A673 (cell line): Measurements from ENCODE around the gene RNFT2. TPM values are rescaled to one million over a fixed set of nuclear protein-coding genes. Genes with fewer than 3 reads are reported as not detected.

ENCODE experiments used
- BruUV-seq: library from RNA; stranded (reverse); fragments of 400-500 nt; replicated peaks from 2 replicates; lab custom pipeline; 2021; lab: Mats Ljungman, UMichigan
- CTCF ChIA-PET: fragments of 300-600 bp; sonication (Branson Sonifier 250); formaldehyde crosslinking; loops from one replicate; lab custom pipeline; 2022; ENCODE audit warnings: antibody characterized with exemption; lab: Charles Lee
- POLR2A ChIA-PET: fragments of 300-600 bp; sonication (Branson Sonifier 250); formaldehyde crosslinking; loops from one replicate; lab custom pipeline; 2022; ENCODE audit warnings: antibody characterized with exemption; ENCODE audit not compliant: low non-redundant PET; lab: Charles Lee
- DNase-seq: peaks from one replicate; pipeline ENCODE4 v3.0.0-alpha.2; 2015; ENCODE audit warnings: low spot score
- H3K27ac ChIP-seq: fragments of 200-600 bp; sonication (generic); 2 replicates; pipeline ENCODE4 v1.5.1; 2016; ENCODE audit warnings: mixed run types, low read depth, mild to moderate bottlenecking, mixed read lengths, antibody characterized with exemption, low read length; ENCODE audit not compliant: poor library complexity, severe bottlenecking
- H3K27me3 ChIP-seq: fragments of 200-600 bp; sonication (generic); replicated peaks from 2 replicates; pipeline ENCODE4 v1.6.1; 2017; ENCODE audit warnings: mixed run types, low read depth, mild to moderate bottlenecking, mixed read lengths, antibody characterized with exemption, low read length; ENCODE audit not compliant: insufficient read depth, poor library complexity
- H3K36me3 ChIP-seq: fragments of 200-600 bp; sonication (generic); 2 replicates; pipeline ENCODE4 v1.6.1; 2016; ENCODE audit warnings: mixed run types, mild to moderate bottlenecking, mixed read lengths, antibody characterized with exemption, low read length; ENCODE audit not compliant: insufficient read depth, poor library complexity, severe bottlenecking
- H3K4me1 ChIP-seq: fragments of 200-600 bp; sonication (generic); 2 replicates; pipeline ENCODE4 v1.6.1; 2017; ENCODE audit warnings: mixed run types, mild to moderate bottlenecking, mixed read lengths, antibody characterized with exemption, low read length; ENCODE audit not compliant: insufficient read depth, poor library complexity, severe bottlenecking
- H3K4me3 ChIP-seq: fragments of 200-600 bp; sonication (generic); 2 replicates; pipeline ENCODE4 v1.5.1; 2016; ENCODE audit warnings: low read depth, mixed run types, mild to moderate bottlenecking, mixed read lengths, low read length; ENCODE audit not compliant: poor library complexity, severe bottlenecking
- H3K9me3 ChIP-seq: fragments of 200-600 bp; sonication (generic); 2 replicates; pipeline ENCODE4 v1.6.1; 2016; ENCODE audit warnings: mixed run types, low read depth, mild to moderate bottlenecking, mixed read lengths, antibody characterized with exemption, low read length; ENCODE audit not compliant: poor library complexity, severe bottlenecking
- CTCF ChIP-seq: fragments of 300-800, 200-600 bp; sonication (generic); conservative IDR thresholded peaks from 2 replicates; pipeline ENCODE4 v1.5.1; 2017; ENCODE audit warnings: low read depth, mild to moderate bottlenecking, antibody characterized with exemption, low read length, moderate library complexity, mixed read lengths
- EZH2 ChIP-seq: fragments of 200-600 bp; sonication (generic); IDR thresholded peaks from 2 replicates; pipeline ENCODE4 v1.6.1; 2017; ENCODE audit warnings: borderline replicate concordance, low read depth, mild to moderate bottlenecking, mixed read lengths, antibody characterized with exemption, low read length; ENCODE audit not compliant: poor library complexity, severe bottlenecking
- intact Hi-C: fragments of 100-400 bp; cut with micrococcal nuclease; formaldehyde crosslinking; loops from one replicate; pipeline ENCODE4 v1.10.0; 2022; ENCODE audit not compliant: unreplicated experiment
- total RNA-seq: library from RNA; stranded (reverse); gene quantifications from 2 replicates; pipeline ENCODE4 v1.2.3, GENCODE V29; 2021

The RNFT2 gene
- total RNA-seq, 1 experiment from 2014 or later: 36.4 TPM

DNA sequence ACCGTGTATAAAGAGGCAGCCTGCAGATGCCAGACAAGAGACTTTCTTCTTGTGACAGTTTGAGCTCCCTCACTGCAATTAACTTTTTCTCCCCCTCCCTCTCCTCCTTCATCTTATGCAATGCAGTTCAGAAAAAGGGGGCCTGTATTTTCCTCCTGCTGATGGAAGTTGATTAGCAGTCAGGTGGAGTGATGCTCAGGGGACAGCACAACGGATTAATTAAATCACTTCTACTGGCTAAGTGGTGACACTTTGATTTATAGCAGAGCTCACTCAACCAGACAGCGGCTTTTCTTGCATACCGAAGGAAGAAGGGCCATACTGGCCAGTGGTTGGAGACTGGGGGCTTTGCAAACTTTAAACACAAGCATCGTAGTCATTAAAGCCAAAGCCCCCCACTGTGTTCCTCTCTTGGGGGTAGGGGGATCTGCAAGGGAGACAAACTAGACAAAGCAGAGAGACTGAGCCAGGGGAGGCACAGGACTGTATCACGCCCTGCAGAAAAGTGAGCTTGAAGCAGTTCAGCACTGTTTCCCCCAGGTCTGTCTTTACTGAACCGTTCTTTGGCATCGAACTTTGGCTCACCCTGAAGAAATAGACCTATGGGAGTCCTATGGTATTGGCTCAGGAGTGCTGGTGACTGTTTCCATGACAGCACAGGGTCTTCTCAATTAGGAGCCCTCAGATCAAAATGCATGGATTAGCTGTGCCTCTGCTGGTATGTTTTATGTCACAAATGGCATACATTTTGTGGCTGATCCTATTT, 48.0 kb upstream of the RNFT2 start:
- intact Hi-C loops: loop anchor here (5.0 kb wide), 1 partner anchor 693 kb away; no protein-coding TSS in a partner anchor
- BruUV-seq: no TSS peak
- peaks cover 17% of the 10 kb centered on the region for H3K4me1 ChIP-seq
- no peak overlapping the region for H3K27ac ChIP-seq
- H3K9me3 ChIP-seq: no peaks in the 10 kb centered on the region
- ChIA-PET POLR2A (no interaction called here), CTCF (no interaction called here)
- no peaks in the 10 kb centered on the region for H3K27me3 ChIP-seq
- H3K4me3 ChIP-seq: no peak overlapping the region
- no peaks in the 10 kb centered on the region for H3K36me3 ChIP-seq
- TF ChIP-seq EZH2 (no peak), CTCF (no peak)
- DNase-seq: peak; percentile 24

DNA sequence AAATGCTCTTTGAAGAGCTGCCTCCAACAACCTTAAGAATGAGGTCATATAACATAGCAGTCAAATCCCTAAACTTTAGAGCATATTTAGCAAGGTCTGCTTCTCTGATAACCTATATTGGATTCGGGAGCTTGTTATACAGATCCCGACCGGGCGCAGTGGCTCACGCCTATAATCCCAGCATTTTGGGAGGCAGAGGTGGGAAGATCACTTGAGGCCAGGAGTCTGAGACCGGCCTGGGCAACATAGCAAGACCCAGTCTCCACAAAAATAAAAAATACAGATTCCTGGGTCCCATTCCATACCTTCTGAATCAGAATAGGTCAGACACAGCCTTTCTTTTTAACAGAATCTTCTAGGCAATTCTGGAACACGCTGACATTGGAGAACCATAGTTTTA, 46.9 kb upstream of the RNFT2 start:
- ChIA-PET POLR2A (no interaction called here), CTCF (no interaction called here)
- no peak overlapping the region for H3K4me3 ChIP-seq
- DNase-seq: no peak
- intact Hi-C loops: loop anchor here (5.0 kb wide), 1 partner anchor 694 kb away; no protein-coding TSS in a partner anchor
- no peak overlapping the region for H3K27ac ChIP-seq
- BruUV-seq: no TSS peak
- no peaks in the 10 kb centered on the region for H3K27me3 ChIP-seq
- no peaks in the 10 kb centered on the region for H3K36me3 ChIP-seq
- no peak for TF ChIP-seq EZH2
- TF ChIP-seq CTCF: no peak
- H3K4me1 ChIP-seq: peaks cover 17% of the 10 kb centered on the region
- no peaks in the 10 kb centered on the region for H3K9me3 ChIP-seq

DNA sequence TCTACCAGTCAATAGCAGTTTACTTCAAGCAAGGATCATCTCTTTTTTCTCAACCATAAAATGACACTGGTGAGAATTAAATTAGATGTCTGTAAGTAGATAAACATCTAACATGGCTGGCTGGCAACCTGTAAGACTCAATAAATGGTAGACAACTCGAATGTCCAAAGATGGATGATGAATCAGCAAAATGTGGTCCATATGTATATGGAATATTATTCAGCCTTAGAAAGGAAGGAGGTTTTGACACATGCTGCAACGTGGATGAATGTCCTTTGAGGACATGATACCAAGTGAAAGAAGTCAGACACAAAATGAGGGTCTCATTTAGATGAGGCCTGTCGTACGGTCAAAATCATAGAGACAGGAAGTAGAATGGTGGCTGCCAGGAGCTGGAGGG, 46.5 kb upstream of the RNFT2 start:
- peaks cover 17% of the 10 kb centered on the region for H3K4me1 ChIP-seq
- ChIA-PET POLR2A (no interaction called here), CTCF (interaction anchor here (2.0 kb wide), 1 partner anchor 17 kb away, joined by 7 read pairs; no protein-coding TSS in a partner anchor)
- no peaks in the 10 kb centered on the region for H3K36me3 ChIP-seq
- no peak for TF ChIP-seq CTCF
- no peak for TF ChIP-seq EZH2
- no peak overlapping the region for H3K27ac ChIP-seq
- intact Hi-C loops: loop anchor here (5.0 kb wide), 1 partner anchor 694 kb away; no protein-coding TSS in a partner anchor
- no peak for DNase-seq
- H3K9me3 ChIP-seq: no peaks in the 10 kb centered on the region
- H3K4me3 ChIP-seq: no peak overlapping the region
- H3K27me3 ChIP-seq: no peaks in the 10 kb centered on the region
- no TSS peak for BruUV-seq
